IMR-90 (cell line): ENCODE data around the gene PCMTD2. TPM values are rescaled to one million over a fixed set of nuclear protein-coding genes. Genes with fewer than 3 reads are reported as not detected.

ENCODE experiments used
- ATAC-seq: fragments of 200-7000 bp; cut with Tn5 transposase; 2 replicates; pipeline ENCODE4 v1.9.1; 2020; ENCODE audit warnings: low read depth, mild to moderate bottlenecking, moderate library complexity
- BruUV-seq: library from RNA; stranded (reverse); fragments of 400-500 nt; replicated peaks from 2 replicates; lab custom pipeline; 2021; lab: Mats Ljungman, UMichigan
- CTCF ChIA-PET: fragments of 300-600 bp; formaldehyde crosslinking; extraction: SDS; loops from one replicate; lab custom pipeline; 2021; ENCODE audit warnings: antibody characterized with exemption; lab: Yijun Ruan, JAX
- POLR2A ChIA-PET: fragments of 300-600 bp; sonication (Branson Sonifier 250); formaldehyde crosslinking; loops from one replicate; lab custom pipeline; 2022; ENCODE audit warnings: antibody characterized with exemption; ENCODE audit not compliant: unreplicated experiment; lab: Charles Lee
- DNase-seq: peaks from one replicate; pipeline ENCODE4 v3.0.0; 2013
- H2AFZ ChIP-seq: replicated peaks from 2 replicates; pipeline ENCODE3; 2013; ENCODE audit warnings: low read length, mild to moderate bottlenecking; ENCODE audit not compliant: poor library complexity
- H2AK5ac ChIP-seq: 2 replicates; pipeline ENCODE4 v1.6.1; 2013; ENCODE audit warnings: low read depth, low read length, inconsistent platforms
- H2AK9ac ChIP-seq: replicated peaks from 2 replicates; pipeline ENCODE3; 2013; ENCODE audit warnings: mild to moderate bottlenecking, low read depth, low read length, moderate library complexity; ENCODE audit not compliant: poor library complexity
- H2BK120ac ChIP-seq: 2 replicates; pipeline ENCODE4 v1.6.1; 2013; ENCODE audit warnings: low read depth, low read length, inconsistent platforms
- H2BK15ac ChIP-seq: 3 replicates; pipeline ENCODE4 v1.6.1; 2013; ENCODE audit warnings: low read depth, low read length, inconsistent platforms
- H2BK20ac ChIP-seq: 2 replicates; pipeline ENCODE4 v1.6.1; 2013; ENCODE audit warnings: low read depth, mild to moderate bottlenecking, inconsistent platforms, low read length, moderate library complexity
- H2BK5ac ChIP-seq: 2 replicates; pipeline ENCODE4 v1.6.1; 2013; ENCODE audit warnings: mild to moderate bottlenecking, low read depth, low read length, inconsistent platforms; ENCODE audit not compliant: poor library complexity, severe bottlenecking
- H3K14ac ChIP-seq: replicated peaks from 2 replicates; pipeline ENCODE4 v1.6.1; 2013; ENCODE audit warnings: low read depth, low read length, inconsistent platforms
- H3K18ac ChIP-seq: 2 replicates; pipeline ENCODE4 v1.6.1; 2013; ENCODE audit warnings: low read depth, low read length, control low read depth
- H3K23ac ChIP-seq: 2 replicates; pipeline ENCODE4 v1.6.1; 2013; ENCODE audit warnings: low read depth, low read length, inconsistent platforms
- H3K27ac ChIP-seq: 2 replicates; pipeline ENCODE4 v1.5.1; 2013; ENCODE audit warnings: mild to moderate bottlenecking, control low read depth, low read length; ENCODE audit not compliant: insufficient read depth
- H3K27me3 ChIP-seq: 2 replicates; pipeline ENCODE4 v1.6.1; 2013; ENCODE audit warnings: low read length; ENCODE audit not compliant: control insufficient read depth, insufficient read depth
- H3K36me3 ChIP-seq: 2 replicates; pipeline ENCODE4 v1.6.1; 2013; ENCODE audit warnings: low read length, mixed read lengths; ENCODE audit not compliant: control insufficient read depth, insufficient read depth
- H3K4ac ChIP-seq: 2 replicates; pipeline ENCODE4 v1.6.1; 2013; ENCODE audit warnings: low read depth, low read length, inconsistent platforms
- H3K4me1 ChIP-seq: 2 replicates; pipeline ENCODE4 v1.6.1; 2013; ENCODE audit warnings: low read length, mixed read lengths; ENCODE audit not compliant: control insufficient read depth, insufficient read depth
- H3K4me2 ChIP-seq: 2 replicates; pipeline ENCODE4 v1.6.1; 2013; ENCODE audit warnings: low read depth, mild to moderate bottlenecking, control low read depth, low read length, moderate library complexity
- H3K4me3 ChIP-seq: 2 replicates; pipeline ENCODE4 v1.5.1; 2013; ENCODE audit warnings: low read depth, mild to moderate bottlenecking, control low read depth, low read length, moderate library complexity; ENCODE audit not compliant: insufficient read depth
- H3K56ac ChIP-seq: 2 replicates; pipeline ENCODE4 v1.6.1; 2013; ENCODE audit warnings: low read length, inconsistent platforms; ENCODE audit not compliant: insufficient read depth; ENCODE audit errors: extremely low read depth
- H3K79me1 ChIP-seq, 2 experiments: 2 replicates each; pipeline ENCODE4 v1.6.1; 2013; ENCODE audit warnings: low read length in 2 of 2, inconsistent platforms in 1 of 2, low read depth in 1 of 2
- H3K9ac ChIP-seq: 2 replicates; pipeline ENCODE4 v1.6.1; 2013; ENCODE audit warnings: low read depth, low read length, control low read depth
- H3K9me1 ChIP-seq: 2 replicates; pipeline ENCODE4 v1.6.1; 2013; ENCODE audit warnings: low read length, inconsistent platforms; ENCODE audit not compliant: insufficient read depth
- H3K9me3 ChIP-seq: 2 replicates; pipeline ENCODE4 v1.6.1; 2013; ENCODE audit warnings: low read length; ENCODE audit not compliant: control insufficient read depth, insufficient read depth
- H4K20me1 ChIP-seq: 2 replicates; pipeline ENCODE4 v1.6.1; 2013; ENCODE audit warnings: low read length, inconsistent platforms; ENCODE audit not compliant: insufficient read depth
- H4K5ac ChIP-seq: 2 replicates; pipeline ENCODE4 v1.6.1; 2013; ENCODE audit warnings: mild to moderate bottlenecking, low read depth, low read length, control low read depth
- H4K8ac ChIP-seq, 2 experiments: 2 replicates each; pipeline ENCODE4 v1.6.1; 2013; ENCODE audit warnings: low read depth in 2 of 2, low read length in 2 of 2, control low read depth in 1 of 2, inconsistent platforms in 1 of 2
- H4K91ac ChIP-seq: 2 replicates; pipeline ENCODE4 v1.6.1; 2013; ENCODE audit warnings: low read depth, low read length, inconsistent platforms; ENCODE audit not compliant: insufficient read depth
- BHLHE40 ChIP-seq: fragments of 150-350 bp; IDR thresholded peaks from 2 replicates; pipeline ENCODE4 v1.6.1; 2016; ENCODE audit warnings: mild to moderate bottlenecking, low read depth, low read length
- CEBPB ChIP-seq: IDR thresholded peaks from 2 replicates; pipeline ENCODE4 v1.6.1; 2012; ENCODE audit warnings: low read depth, low read length, improper control_type of control experiment
- FOS ChIP-seq: fragments of 150-350 bp; IDR thresholded peaks from 2 replicates; pipeline ENCODE4 v1.6.1; 2016; ENCODE audit warnings: low read depth, low read length
- MAFK ChIP-seq: IDR thresholded peaks from 2 replicates; pipeline ENCODE4 v1.6.1; 2012; ENCODE audit warnings: low read depth, low read length, improper control_type of control experiment
- MAZ ChIP-seq: IDR thresholded peaks from 2 replicates; pipeline ENCODE4 v1.6.1; 2012; ENCODE audit warnings: low read depth, mild to moderate bottlenecking, low read length, improper control_type of control experiment, moderate library complexity, borderline replicate concordance
- NFE2L2 ChIP-seq: fragments of 150-350 bp; IDR thresholded peaks from 2 replicates; pipeline ENCODE4 v1.6.1; 2016; ENCODE audit warnings: low read depth, mild to moderate bottlenecking, low read length
- RAD21 ChIP-seq: IDR thresholded peaks from 2 replicates; pipeline ENCODE4 v1.6.1; 2012; ENCODE audit warnings: low read length, improper control_type of control experiment
- RCOR1 ChIP-seq: IDR thresholded peaks from 2 replicates; pipeline ENCODE4 v1.6.1; 2012; ENCODE audit warnings: mild to moderate bottlenecking, low read length, improper control_type of control experiment; ENCODE audit not compliant: insufficient replicate concordance
- RFX5 ChIP-seq: IDR thresholded peaks from 2 replicates; pipeline ENCODE4 v1.8.0; 2012; ENCODE audit warnings: low read depth, mild to moderate bottlenecking, low read length, moderate library complexity
- SMC3 ChIP-seq: fragments of 150-350 bp; IDR thresholded peaks from 2 replicates; pipeline ENCODE4 v1.6.1; 2016; ENCODE audit warnings: low read depth, mild to moderate bottlenecking, antibody characterized with exemption, low read length, moderate library complexity
- WGBS, 2 experiments: methylation state at CpG; one replicate each; pipeline versions ENCODE4 v1.1.5 to v1.1.7; 2013; ENCODE audit warnings: missing lambda C conversion rate in 2 of 2; ENCODE audit not compliant: insufficient read length in 1 of 2; ENCODE audit errors: extremely low coverage in 2 of 2; 5-methylcytosine and 5-hydroxymethylcytosine counted together
- dilution Hi-C: fragments of 300-500 bp; cut with HindIII; formaldehyde crosslinking; loops from one replicate; pipeline ENCODE4 v1.14.3; 2018; ENCODE audit warnings: low sequenced_read_pairs; ENCODE audit not compliant: unreplicated experiment
- in situ Hi-C: fragments of 300-500 bp; cut with MboI; formaldehyde crosslinking; loops from 3 replicates; pipeline ENCODE4 v1.14.3; 2019; ENCODE audit warnings: low sequenced_read_pairs, inconsistent platforms, mixed read lengths
- intact Hi-C: fragments of 100-400 bp; cut with micrococcal nuclease; formaldehyde crosslinking; loops from 2 replicates; pipeline ENCODE4 v1.10.0; 2022
- polyA plus RNA-seq, 3 experiments: library from polyadenylated mRNA; depleted of rRNA; stranded (reverse); fragments of >200 nt; gene quantifications; 2 replicates each; pipeline ENCODE4 v1.2.3, GENCODE V29; 2012; ENCODE audit warnings: low replicate concordance in 1 of 3
- total RNA-seq: library from RNA; depleted of rRNA; stranded (reverse); fragments of >200 nt; gene quantifications from 2 replicates; pipeline ENCODE4 v1.2.3, GENCODE V29; 2012
- TF ChIP-seq, protein P1 (sequence below): fragments of 150-350 bp; IDR thresholded peaks from 2 replicates; pipeline ENCODE4 v1.6.1; 2017; ENCODE audit warnings: mild to moderate bottlenecking, antibody characterized with exemption, low read length, low read depth

PCMTD2 gene
- total and polyA plus RNA-seq, 2 of the 4 experiments (the other 2 are of a cell fraction), result 23.6 to 28.3 TPM

DNA sequence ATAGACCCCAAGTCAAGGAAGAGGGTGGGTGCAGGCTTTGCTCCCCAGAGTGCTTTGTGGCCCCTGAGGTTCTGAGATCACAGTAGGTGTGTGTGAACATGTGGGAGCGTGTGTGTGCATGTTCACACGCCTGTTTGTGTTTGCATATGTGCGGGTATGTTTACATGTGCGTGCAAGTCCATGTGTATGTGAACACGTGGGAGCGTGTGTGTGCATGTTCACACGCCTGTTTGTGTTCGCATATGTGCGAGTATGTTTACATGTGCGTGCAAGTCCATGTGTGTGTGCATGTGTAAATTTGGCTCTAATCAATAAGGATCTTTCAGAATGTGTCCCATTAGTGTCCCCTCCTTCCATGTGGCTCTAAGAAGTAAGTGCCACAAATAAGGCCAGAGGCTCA, 41.4 kb upstream of the PCMTD2 start:
- no peak for DNase-seq
- H2AFZ ChIP-seq, result no peak overlapping the region
- dilution Hi-C loops, result no loop called here

More for the DNA sequence above, 41.4 kb upstream of the PCMTD2 start:
- POLR2A ChIA-PET, result no interaction called here
- in situ Hi-C loops, result no loop called here
- H4K5ac ChIP-seq, result no peak overlapping the region
- H3K4me3 ChIP-seq, result no peak overlapping the region
- H3K14ac ChIP-seq, result no peak overlapping the region
- no TSS peak for BruUV-seq
- no peak overlapping the region for H2AK9ac ChIP-seq
- H3K9me1 ChIP-seq, result peaks cover 4% of the 10 kb centered on the region; the same call in 1 of the 2 replicates
- H4K8ac ChIP-seq, result no peak overlapping the region
- H2AK5ac ChIP-seq, result no peak overlapping the region
- no peak overlapping the region for H2BK5ac ChIP-seq
- 87% methylated on average over 7 of the region's 10 CpGs; no CpG with 5 or more reads in 1 of the 2 experiments for WGBS, 2 experiments
- no peaks in the 10 kb centered on the region for H3K9me3 ChIP-seq
- peaks cover 9% of the 10 kb centered on the region; the same call in 1 of the 2 replicates for H3K4me1 ChIP-seq
- H3K4ac ChIP-seq, result no peak overlapping the region
- H3K27ac ChIP-seq, result no peak overlapping the region
- ATAC-seq, result no peak
- no peak overlapping the region for H3K4me2 ChIP-seq
- H2BK120ac ChIP-seq, result no peak overlapping the region
- H2BK20ac ChIP-seq, result no peak overlapping the region
- intact Hi-C loops, result no loop called here
- H3K56ac ChIP-seq, result no peak overlapping the region
- H4K91ac ChIP-seq, result no peak overlapping the region
- CTCF ChIA-PET, result no interaction called here
- no peak overlapping the region for H3K18ac ChIP-seq
- no peak overlapping the region for H3K9ac ChIP-seq
- no peak overlapping the region for H3K23ac ChIP-seq
- H2BK15ac ChIP-seq, result no peak overlapping the region
- peaks cover 52% of the 10 kb centered on the region for H3K27me3 ChIP-seq
- no peaks in the 10 kb centered on the region for H4K20me1 ChIP-seq
- TF ChIP-seq RCOR1 (no peak), NFE2L2 (no peak), MAZ (no peak), MAFK (no peak), SMC3 (no peak), BHLHE40 (no peak), RFX5 (no peak), FOS (no peak), CEBPB (no peak), RAD21 (no peak)
- TF ChIP-seq, protein P1, sequence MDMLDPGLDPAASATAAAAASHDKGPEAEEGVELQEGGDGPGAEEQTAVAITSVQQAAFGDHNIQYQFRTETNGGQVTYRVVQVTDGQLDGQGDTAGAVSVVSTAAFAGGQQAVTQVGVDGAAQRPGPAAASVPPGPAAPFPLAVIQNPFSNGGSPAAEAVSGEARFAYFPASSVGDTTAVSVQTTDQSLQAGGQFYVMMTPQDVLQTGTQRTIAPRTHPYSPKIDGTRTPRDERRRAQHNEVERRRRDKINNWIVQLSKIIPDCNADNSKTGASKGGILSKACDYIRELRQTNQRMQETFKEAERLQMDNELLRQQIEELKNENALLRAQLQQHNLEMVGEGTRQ, result no peak
- H3K79me1 ChIP-seq, result no peaks in the 10 kb centered on the region
- H3K36me3 ChIP-seq, result no peaks in the 10 kb centered on the region
